Embryonic facial prominence (tissue), 1 donor: ENCODE measurements around the gene RPL28.

Experiments
- DNase-seq: peaks from one replicate; pipeline ENCODE4 v3.0.0-alpha.2; 2016; ENCODE audit errors: extremely low spot score

The RPL28 gene

GRCh38 chr19:55353356-55353802 is 32.4 kb upstream of the RPL28 start:
- no peak for DNase-seq

GRCh38 chr19:55353803-55354697 is 31.7 kb upstream of the RPL28 start:
- DNase-seq: peak; percentile 40

GRCh38 chr19:55354698-55355212 is 31.0 kb upstream of the RPL28 start, which contains the start of gene COX6B2:
Gene COX6B2, minus strand, starts transcription at chr19:55354719. Its CDS starts 198 bp downstream, at chr19:55354521.
- no peak for DNase-seq

GRCh38 chr19:55355213-55355821 is 30.4 kb upstream of the RPL28 start:
- no peak for DNase-seq

GRCh38 chr19:55358493-55358892 is 27.2 kb upstream of the RPL28 start:
- DNase-seq: no peak

- DNase-seq: no peak
Measured at GRCh38 chr19:55358943-55359908, 26.5 kb upstream of the RPL28 start.

- DNase-seq: no peak
Measured at GRCh38 chr19:55360902-55361301, 24.8 kb upstream of the RPL28 start.

- no peak for DNase-seq
Measured at GRCh38 chr19:55362174-55362989, 23.4 kb upstream of the RPL28 start.

GRCh38 chr19:55362990-55363716 is 22.6 kb upstream of the RPL28 start, which contains the start of gene GARIN5B:
Gene GARIN5B, minus strand, starts transcription at chr19:55363260. Its CDS starts 194 bp downstream, at chr19:55363066.
- no peak for DNase-seq

GRCh38 chr19:55365245-55365644 is 20.5 kb upstream of the RPL28 start:
- no peak for DNase-seq

GRCh38 chr19:55365964-55366363 is 19.8 kb upstream of the RPL28 start:
- no peak for DNase-seq

- no peak for DNase-seq
Measured at GRCh38 chr19:55366790-55367189, 18.9 kb upstream of the RPL28 start.

- no peak for DNase-seq
Measured at GRCh38 chr19:55368106-55368505, 17.6 kb upstream of the RPL28 start.

- no peak for DNase-seq
Measured at GRCh38 chr19:55368701-55369563, 16.8 kb upstream of the RPL28 start.

GRCh38 chr19:55369653-55370304 is 16.0 kb upstream of the RPL28 start:
- no peak for DNase-seq

- no peak for DNase-seq
Measured at GRCh38 chr19:55370305-55370988, 15.3 kb upstream of the RPL28 start, which contains the start of gene IL11. Gene IL11, minus strand, starts transcription at chr19:55370463. Its CDS starts 153 bp downstream, at chr19:55370310.

- DNase-seq: no peak
Measured at GRCh38 chr19:55372316-55373081, 13.2 kb upstream of the RPL28 start.
